GM21528 (cell line): ENCODE data around the gene TMEM130.

Experiments
- ATAC-seq: cut with Tn5 transposase; IDR thresholded peaks from one replicate; pipeline ENCODE4 v1.9.1; 2021; ENCODE audit warnings: mild to moderate bottlenecking, moderate library complexity; ENCODE audit not compliant: unreplicated experiment, low FRiP score

TMEM130 gene

DNA sequence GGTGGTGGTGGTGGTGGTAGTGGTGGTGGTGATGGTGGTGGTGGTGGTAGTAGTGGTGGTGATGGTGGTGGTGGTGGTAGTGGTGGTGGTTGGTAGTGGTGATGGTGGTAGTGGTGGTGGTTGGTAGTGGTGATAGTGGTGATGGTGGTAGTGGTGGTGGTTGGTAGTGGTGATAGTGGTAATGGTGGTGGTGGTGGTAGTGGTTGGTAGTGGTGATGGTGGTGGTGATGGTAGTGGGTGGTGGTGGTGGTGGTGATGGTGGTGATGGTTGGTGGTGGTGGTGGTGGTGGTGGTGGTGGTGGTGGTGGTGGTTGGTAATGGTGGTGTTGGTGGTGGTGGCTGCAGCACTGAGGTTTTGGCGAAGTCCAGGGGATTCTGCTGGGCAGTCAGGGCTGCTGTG is 58.5 kb downstream of the TMEM130 start:
- ATAC-seq = no peak

DNA sequence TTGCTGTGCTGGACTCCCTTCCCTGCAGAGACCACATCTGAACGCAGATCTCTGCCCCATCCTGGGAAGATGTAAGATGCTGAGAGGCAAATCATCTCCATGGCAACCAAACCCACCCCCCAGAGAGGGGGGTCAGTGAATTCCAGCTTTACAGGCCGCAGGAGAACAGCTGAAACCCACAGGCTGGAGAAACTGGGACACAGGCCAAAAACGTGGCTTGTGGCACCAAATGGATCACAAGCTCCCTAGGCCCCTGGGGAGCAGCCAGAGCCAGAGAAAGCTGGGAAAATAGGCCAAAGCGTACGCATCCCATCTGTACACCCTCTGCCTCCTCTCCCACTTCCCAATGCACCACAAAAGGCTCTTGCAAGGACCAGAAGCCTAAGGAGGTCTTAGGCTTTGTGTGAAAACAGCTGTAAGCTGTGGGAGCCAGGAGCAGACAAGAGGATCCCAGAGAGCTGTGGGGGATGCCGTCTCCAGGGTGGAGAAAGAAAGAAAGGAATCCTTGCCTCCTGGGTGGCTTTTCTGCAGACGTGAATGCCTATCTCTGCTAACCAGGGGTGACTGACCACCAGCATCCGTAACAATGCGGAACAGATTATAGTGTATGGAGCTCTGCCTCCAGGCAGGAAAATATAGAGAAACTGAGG is 59.5 kb downstream of the TMEM130 start:
- ATAC-seq = no peak

DNA sequence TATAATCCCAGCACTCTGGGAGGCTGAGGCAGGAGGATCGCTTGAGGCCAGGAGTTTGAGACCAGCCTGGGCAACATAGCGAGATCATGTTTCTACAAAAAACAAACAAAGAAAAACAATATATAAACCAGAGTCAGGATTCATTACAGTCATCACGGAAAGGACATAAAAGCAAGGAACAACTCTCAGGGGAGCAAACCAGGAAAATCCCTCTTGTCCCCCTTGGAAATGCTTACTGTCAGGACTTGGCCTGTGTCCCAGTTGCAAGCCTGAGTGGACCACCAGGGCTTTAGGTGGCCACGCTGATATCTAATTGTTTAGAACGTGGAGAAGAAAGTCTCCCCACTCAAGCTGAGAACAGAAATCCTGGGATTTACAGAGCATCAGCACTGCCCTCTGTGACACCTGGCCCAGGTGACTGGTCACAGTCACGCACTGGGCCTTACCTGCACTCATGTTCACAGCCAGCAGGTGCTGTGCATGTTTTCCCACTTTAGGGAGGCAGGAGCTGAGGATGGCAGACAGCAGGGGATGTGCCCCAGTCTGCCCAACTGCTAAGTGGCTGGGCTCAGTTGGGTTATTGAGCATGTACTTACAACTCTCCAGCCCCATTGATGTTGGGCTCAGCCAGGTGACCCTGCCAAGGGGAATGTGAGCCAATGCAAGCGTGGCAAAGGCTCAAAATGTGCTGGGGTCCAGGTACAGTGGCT is 60.9 kb downstream of the TMEM130 start:
- ATAC-seq = no peak

DNA sequence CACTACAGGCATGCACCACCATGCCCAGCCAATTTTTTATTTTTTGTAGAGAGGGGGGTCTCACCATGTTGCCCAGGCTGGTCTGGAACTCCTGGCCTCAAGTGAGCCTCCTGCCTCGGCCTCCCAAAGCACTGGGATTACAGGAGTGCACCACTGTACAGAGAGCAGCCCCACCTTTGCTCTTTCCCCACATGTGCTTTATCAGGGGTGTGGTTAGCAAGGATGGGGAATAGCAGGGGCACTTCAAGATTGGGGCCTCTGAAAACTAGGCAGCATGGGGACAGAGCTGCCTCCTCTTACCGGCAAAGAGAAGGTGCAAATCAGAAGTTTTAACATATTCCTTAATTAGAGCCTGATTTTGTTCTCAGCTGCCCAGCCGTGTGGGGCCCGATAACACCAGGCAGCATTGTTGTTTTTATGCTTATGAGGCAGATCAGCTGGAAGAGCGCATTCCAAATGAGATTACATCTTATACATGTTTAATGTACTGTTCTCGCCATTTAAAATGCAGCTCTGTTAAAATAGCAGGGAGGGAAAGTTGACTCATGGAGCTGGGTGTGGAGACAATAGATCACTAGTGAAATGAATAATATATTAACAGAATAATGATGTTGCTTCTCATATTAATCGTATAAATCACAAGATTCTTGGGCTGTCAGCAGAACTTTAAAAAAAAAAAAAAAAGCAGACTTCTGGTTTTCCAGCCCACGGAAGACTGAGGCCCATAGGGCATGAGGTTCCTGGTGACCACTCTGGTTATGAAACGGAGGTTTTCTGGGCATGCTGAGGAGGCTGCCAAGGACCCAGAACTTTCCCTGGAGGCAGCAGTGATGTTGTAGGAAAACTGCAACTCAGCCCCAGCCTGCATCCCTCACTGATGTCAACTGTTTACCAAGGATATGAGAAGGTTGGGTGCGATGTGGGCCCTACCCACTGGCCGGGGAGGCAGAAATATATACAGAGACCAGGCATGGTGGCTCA is 62.5 kb downstream of the TMEM130 start:
- ATAC-seq = no peak

DNA sequence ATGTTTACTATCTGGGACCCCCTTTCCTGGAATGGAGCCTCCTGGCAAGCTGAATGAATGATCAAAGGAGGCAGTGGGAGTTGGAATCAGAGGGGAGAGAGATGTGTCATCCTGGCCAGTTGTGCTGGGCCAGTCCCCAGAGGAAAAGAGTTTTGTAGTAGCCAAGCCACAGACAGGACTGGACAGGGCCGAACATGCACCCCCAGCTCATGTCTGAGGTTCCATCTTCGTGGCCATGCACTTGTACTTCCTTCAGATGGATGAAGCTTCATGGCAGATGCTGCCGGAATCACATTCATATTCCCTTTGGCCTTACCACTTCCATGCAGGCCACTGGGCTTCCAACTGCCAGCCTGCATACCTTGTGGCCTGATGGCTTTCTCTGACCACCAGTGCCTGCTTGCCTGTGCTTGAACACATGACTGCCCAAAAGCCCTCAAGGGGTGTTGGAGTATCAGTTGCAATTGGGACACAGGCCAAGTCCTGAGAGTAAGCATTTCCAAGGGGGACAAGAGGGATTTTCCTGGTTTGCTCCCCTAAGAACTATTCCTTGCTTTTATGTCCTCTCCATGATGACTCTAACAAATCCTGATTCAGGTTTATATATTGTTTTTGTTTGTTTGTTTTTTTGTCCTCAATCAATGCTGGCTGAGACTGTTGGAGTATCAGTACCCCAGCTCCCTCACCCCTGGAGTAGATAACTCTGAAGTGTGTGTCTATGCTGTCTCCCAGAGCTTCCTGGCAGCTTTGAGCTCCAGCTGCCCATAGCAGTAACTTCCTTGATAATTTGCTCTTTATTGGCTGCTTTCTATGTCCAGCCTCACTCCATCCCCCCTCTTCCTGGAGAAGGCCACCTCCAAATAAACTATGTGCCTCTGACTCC is 63.6 kb downstream of the TMEM130 start:
- no peak for ATAC-seq

DNA sequence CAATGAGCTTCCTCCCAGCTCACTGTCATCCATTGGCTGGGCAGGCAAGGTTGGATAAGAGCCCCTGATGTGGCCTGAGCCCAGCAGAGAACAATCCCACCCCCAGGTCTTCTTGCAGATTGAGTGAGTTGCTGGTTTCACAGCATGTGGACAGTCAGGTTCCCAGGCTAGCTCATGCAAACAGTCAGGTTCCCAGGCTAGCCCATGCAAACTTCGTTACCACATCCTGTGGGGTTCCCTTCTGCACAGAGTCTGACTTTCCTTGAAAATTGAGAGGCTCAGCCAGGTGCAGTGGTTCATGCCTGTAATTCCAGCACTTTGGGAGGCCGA is 67.1 kb downstream of the TMEM130 start:
- peak; percentile 47 for ATAC-seq

DNA sequence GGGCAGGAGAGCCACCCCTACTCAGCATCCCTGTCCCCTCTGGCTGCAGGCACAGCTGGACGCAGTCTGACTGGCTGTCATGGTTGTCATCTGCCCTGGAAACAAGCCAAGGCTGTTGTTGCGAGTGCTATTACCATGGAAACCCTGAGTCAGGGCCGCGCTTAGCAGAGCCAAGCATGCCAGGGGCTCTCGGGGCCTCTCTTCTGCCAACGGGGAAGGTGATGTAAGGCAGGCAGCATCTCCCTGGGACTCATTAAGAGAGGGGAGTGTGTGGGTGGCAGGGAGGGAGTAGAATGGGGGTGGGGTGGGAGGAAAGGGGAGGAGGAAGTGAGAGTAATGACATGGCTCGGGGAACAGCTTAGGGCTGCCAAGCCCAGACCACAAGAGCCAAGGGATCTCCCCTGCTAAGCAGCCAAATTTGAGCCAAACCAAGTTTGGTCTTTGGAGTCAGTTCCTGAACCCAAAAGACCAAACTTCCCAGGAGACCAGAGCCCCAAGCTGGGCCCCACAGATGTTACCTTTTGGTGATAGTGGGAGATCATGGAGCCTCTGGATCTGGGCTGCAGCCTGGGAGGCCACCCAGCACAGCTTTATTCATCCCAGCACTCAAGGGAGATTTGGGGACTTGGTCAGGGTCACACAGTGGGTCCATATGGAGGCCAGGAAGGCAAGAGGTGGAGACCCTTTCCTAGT is 67.6 kb downstream of the TMEM130 start:
- ATAC-seq = peak; percentile 88

- ATAC-seq = no peak
Measured at GRCh38 chr7:98800996-98801395, 68.8 kb downstream of the TMEM130 start.

DNA sequence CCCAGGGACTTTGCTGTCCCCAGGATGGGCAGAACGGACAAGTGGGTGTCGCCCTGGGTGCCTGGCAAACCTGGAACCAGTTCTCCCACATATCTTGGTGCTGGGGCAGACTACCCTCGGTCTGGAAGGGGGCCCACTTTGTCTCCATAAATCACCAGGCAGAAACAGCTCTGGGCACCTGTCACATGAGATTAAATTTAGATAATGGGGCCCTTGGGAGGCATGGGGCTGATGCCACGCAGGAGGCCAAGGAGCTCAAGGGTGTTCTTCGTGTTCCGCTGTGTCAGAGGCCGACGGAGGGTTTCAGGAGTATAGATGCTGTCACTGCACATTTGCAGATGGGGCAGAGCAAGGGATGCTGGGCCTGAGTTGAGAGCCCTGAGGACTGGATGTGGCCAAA is 72.7 kb downstream of the TMEM130 start:
- no peak for ATAC-seq
